HG03432 (cell line): ENCODE measurements around the gene PCBP2.

Experiments used
- ATAC-seq: cut with Tn5 transposase; IDR thresholded peaks from one replicate; pipeline ENCODE4 v1.9.1; 2021; ENCODE audit warnings: mild to moderate bottlenecking, moderate library complexity; ENCODE audit not compliant: unreplicated experiment

The PCBP2 gene

DNA sequence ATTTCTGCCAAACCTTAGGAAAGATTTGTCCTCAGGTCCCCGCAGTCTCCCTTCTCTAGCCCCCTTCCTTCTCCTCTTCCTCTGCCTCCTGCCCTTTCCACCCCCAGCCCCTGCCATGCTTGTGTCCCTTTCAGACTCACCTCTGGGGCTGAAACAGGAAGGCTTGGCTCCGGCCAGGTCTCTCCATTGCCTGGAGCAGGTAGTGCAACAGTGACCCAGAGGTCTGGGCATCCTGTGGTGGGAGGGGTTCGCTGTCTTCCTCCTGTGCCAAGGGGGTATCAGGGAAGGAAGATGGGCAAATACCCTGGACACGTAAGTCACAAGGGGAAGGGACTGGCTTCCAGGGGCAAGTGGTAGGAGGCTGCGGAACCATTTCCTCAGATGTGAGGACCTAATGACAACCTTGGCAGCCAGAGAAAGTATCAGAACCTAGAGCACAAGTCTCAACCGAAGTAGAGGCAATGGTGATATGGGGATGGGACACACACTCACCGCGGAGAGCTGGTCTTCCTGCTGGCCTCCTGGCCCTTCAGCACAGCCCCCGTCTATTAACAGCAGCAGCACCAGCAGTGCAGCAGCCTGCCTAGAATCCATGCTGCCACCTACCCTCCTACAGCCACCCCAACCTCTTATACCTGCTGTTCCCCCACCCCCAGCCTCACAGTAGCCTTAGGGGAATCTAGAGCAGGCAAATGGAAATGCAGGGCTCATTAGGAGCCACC lies 55.1 kb downstream of the PCBP2 start, which contains the start of gene NPFF:
TSS of gene NPFF (minus strand) at position 604 of the 722 bp plus-strand sequence. CDS start at position 594, 10 bp downstream.
- no peak for ATAC-seq

DNA sequence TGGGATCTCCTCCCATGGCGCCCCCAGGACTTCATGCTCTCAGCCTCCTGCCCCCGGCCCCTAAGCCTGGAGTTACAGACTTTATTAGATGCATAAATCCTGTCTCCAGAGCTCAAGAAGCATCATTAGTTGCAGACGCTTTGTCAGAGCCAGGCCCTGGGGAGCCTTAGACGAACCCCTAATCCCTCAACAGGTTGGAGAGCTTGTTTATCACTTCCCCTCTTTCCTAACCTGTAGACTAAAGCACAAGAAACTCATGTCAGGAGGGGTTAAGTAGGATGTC lies 55.6 kb downstream of the PCBP2 start:
- no peak for ATAC-seq

DNA sequence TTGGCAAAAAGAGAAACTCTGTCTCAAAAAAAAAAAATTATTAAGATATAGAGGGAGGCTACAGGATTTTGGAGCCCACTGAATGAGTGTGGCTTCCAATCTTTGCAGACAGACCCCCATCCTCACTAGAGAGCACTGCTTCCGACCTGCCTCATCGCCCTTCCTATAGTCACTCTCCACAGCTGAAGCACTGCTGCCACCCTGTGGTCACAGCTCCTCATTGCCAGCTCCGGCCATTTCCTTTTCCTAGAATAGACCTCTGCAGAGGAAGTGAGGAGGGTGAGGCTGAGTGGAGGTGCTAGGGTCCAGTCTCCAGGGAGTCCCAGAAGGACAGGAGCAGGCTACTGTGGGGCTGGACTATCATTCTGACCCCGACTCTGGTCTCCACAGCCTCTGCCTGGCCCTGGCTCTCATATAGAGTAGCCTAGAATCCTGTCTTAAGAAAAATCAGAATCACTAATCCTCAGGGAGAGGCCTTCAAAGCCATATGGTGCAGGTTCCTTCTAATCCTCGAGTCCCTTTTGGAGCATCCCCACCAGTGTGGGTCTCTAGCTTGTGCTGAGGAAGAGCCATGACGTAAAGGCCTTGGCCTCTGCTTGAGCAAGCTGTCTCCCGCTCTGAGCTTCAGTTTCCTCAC lies 56.8 kb downstream of the PCBP2 start:
- ATAC-seq, result peak; percentile 84

DNA sequence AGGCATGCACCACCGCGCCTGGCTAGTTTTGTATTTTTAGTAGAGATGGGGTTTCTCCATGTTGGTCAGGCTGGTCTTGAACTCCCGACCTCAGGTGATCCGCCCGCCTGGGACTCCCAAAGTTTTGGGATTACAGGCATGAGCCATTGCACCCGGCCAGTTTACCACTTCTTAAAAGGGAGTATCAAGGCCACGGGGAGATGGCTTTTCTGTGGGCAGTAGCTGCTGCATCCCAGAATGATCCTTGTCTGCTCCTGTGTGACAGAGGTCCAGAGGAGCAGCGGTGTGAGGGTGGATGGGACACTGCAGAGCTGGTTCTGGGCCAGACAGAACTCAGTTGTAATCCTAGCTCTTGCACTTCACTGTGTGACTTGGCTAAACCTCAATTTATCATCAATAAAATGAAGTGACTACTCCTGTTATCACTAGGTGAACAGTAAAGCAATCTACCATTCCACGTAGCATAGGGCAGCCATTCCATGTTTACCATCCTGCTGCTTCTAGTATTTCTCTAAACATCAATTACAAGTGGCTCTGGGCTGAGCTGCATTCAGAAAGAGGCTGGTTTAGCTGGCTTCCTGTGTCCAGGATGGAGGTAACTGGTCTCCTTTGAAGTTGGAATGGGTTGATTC lies 58.4 kb downstream of the PCBP2 start:
- no peak for ATAC-seq

DNA sequence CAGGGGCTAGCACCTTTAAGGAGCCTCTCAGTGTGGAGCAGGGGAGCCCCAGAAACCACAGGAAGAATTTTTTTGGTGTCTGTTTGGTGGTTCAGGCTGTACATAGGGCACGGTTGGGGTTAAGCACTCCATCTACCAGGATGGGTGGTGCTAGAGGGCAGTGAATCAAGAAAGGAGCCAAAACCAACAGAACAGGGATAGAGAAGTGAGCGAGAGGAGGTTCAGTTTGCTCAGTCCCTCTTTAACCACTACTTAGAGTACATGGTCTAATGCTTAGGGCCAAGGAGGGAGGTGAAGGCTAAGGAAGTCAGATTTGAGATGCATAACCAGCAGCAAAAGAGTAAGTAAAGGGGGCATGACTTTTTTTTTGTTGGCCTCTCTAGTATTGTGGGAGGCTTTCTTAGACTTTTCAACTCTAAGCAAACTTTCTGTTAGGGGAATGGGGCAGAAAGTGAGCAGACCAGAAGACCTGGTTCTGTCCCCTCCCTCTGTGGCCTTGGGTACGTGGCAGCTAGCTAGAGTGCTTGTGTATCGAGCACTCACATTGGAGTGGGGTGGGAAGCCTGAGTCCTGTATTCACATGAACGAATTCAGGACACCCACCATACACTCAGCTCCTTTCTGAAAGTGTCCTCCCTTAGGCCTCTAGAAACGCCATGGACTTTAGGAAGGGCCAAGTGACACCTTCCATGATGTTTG lies 62.0 kb downstream of the PCBP2 start:
- ATAC-seq, result no peak

DNA sequence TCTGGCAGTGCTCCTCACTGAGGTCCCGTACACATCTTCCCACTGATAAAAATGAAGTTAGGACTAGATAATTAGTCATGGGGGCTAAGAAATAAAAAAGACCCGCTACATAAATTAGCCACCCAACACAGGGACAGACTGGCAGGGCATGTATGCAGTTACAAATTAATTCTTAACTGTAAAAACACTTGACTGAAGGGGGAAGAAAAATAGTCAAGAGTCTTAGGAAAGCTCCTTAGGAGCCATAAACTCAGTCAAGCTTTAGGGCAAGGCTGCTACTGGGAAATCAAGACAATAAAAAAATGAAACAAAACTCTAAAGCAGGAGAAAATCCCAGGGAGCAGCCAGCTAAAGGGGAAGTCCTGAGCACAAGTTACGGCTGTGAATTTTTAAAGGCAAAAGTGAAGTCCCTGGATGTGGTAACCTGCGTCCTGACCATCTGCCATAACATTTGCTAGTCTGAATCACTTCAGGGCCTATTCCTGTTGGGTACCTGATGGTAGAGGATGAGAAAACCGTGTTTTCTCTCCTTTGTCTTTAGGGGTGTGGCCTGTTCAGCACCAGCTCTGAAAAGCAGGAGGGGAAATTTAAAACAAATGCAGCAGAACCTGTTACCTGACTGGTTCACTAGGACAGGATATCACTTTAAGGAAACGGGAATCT lies 62.9 kb downstream of the PCBP2 start:
- ATAC-seq, result no peak

DNA sequence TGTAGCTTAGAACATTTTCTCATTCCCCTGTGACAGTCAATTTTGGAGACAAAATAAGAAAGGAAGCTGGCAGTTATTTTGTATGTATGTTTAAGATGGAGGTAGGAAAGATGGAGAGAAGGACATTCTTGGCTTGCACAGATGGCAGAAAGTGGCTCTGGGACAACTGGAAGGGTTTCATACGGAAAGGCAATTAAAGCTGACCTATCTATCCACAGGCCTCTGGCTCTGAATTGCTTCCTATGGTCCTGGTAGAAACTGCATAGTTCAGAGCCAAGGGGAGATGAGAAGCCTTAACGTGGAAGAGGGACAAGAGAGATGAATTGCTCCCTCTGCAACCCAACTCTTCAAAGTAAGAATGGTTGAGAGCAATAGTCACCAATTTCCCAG lies 63.4 kb downstream of the PCBP2 start:
- ATAC-seq, result no peak

DNA sequence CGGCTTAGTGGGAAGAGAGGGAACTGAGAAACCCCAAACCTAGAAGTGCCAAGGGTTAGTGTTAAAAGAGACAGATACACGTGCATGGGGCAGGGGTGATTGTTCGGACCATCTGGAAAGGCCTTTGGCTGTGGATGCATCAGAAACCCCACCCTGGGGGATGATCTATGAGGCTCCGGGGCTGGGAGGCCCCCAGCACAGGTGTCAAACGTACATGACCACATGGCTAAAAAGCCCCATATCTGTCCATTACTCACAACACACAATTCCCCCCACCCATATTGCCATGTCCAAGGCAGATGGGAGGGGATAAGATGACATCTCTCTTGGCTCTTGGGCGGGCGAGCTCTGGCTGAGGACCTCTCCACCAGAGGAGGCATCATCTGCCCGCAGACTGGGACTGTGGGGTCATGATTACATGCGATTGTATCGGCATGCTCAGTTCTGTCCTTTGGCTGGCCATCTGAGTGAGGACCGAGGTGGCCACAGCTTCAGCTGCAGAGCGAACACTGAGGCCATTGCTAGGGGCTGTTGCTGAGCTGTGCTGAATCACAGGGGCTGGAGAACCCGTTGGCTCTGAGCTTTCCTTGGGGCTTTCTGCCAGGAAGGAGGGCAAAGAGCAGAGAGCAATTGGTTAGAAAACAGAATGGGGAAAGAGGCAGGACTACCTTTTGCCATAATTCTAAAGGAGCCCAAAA lies 65.0 kb downstream of the PCBP2 start:
- ATAC-seq, result no peak

DNA sequence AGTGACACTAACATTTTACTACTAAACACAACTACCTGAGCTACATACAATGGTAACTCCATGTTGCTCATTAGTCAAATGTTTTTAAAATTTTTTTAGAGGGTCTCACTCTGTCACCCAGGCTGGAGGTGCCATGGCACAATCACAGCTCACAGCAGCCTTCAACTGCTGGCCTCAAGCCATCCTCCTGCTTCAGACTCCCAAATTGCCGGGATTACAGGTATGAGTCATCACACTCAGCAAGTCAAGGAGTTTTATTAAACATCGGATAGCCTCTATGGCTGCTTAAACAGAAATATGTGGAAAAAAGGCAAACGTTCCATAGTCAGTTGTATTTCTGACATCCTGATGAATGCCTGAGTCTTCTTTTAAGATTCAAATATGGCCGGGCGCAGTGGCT lies 66.5 kb downstream of the PCBP2 start:
- no peak for ATAC-seq

DNA sequence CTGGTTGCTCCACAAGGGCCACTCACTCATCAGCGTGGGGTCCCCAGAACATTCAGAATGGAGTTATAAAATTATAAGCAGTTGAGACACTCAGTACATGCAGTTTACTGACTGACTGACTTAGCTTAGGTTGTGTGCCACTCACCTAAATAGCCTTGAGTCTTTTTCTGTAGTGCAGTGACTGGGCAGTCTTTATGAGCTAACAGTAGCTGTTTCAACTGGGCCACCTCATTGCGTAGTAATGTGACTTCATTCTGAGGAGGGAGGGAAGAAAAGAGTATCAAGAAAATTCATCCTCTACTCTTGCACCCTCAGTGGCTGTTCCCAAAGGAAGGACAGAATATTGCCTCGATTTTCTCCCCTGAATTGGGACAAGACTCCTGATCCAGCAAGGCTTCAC lies 71.2 kb downstream of the PCBP2 start:
- no peak for ATAC-seq

DNA sequence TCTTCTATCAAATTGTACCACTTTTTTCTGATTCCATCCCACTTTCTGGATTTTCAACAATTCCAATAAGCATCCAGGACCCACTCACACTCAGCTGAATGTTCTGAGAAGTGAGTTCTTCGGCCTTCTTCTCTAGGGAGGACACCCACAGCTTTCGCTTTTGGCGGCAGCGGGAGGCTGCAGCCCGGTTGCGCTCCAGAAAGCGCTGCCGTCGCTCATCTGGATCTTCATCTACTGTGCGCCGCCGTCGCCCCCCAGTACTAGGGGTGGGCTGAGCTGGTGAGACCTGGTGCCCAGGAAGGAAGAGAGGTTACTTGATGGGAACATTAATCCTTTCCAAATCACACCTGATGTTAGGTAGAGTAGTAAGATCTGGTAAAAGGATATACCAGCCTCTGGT lies 72.6 kb downstream of the PCBP2 start:
- no peak for ATAC-seq

DNA sequence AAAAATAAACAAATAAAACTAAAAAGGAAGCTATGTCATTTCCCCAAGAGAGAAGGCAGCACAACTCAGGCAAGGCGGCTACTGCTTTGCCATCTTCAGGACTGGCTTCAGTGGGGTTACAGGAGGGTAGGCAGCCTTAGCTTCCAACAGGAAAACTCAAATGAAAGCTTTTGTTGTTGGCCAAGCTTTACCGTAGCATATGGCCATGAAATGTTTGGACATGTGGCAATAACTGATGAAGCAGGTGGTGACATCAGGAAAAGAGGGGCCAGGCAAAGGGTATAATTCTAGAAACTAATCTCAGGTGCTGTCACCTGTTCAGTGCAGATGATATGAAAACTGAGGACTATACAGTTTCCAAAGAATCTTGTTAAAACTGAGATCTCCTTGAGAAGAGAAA lies 78.2 kb downstream of the PCBP2 start:
- ATAC-seq, result no peak
